ENCODE data around the gene RAB6A.

DNA sequence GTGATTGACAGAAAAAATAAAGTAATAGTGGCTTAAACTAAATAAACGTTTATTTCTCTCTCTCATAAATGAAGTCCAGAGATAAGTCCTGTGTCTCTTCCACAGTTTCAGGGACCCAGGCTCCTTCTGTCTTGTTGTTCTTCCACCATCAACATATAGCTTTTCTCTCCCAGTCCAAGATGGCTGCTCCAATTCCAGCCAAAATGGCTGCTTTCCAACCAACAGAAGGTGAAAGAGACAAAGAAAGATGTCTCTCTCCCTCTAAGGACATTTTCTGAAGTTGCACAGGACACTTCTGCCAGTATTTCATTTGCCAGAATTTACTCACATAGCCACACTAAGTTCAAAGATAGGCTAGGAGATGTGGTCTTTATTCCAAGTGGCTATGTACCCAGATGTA is 123.9 kb downstream of the RAB6A start:
- TF ChIP-seq, protein P1, sequence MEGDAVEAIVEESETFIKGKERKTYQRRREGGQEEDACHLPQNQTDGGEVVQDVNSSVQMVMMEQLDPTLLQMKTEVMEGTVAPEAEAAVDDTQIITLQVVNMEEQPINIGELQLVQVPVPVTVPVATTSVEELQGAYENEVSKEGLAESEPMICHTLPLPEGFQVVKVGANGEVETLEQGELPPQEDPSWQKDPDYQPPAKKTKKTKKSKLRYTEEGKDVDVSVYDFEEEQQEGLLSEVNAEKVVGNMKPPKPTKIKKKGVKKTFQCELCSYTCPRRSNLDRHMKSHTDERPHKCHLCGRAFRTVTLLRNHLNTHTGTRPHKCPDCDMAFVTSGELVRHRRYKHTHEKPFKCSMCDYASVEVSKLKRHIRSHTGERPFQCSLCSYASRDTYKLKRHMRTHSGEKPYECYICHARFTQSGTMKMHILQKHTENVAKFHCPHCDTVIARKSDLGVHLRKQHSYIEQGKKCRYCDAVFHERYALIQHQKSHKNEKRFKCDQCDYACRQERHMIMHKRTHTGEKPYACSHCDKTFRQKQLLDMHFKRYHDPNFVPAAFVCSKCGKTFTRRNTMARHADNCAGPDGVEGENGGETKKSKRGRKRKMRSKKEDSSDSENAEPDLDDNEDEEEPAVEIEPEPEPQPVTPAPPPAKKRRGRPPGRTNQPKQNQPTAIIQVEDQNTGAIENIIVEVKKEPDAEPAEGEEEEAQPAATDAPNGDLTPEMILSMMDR (IDR thresholded peaks at IDR 0.05) = no peak
- TF ChIP-seq MAZ (IDR thresholded peaks at IDR 0.05; ENCODE audit: borderline replicate concordance, low read depth, low read length) (no peak), POLR2A (IDR thresholded peaks at IDR 0.05; ENCODE audit: low read length) (no peak), ESRRA (IDR thresholded peaks at IDR 0.05; ENCODE audit: borderline replicate concordance, low read length) (no peak), EP300 (IDR thresholded peaks at IDR 0.05) (no peak), RNF2 (IDR thresholded peaks at IDR 0.05; ENCODE audit: borderline replicate concordance, low read depth) (no peak), RCOR1 (IDR thresholded peaks at IDR 0.05; ENCODE audit: low read depth, low read length) (no peak), CEBPB (IDR thresholded peaks at IDR 0.05) (no peak)
- TF ChIP-seq, protein P2, sequence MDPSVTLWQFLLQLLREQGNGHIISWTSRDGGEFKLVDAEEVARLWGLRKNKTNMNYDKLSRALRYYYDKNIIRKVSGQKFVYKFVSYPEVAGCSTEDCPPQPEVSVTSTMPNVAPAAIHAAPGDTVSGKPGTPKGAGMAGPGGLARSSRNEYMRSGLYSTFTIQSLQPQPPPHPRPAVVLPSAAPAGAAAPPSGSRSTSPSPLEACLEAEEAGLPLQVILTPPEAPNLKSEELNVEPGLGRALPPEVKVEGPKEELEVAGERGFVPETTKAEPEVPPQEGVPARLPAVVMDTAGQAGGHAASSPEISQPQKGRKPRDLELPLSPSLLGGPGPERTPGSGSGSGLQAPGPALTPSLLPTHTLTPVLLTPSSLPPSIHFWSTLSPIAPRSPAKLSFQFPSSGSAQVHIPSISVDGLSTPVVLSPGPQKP (IDR thresholded peaks at IDR 0.05; ENCODE audit: low read depth, low read length) = no peak
